PC-9 (cell line): ENCODE measurements around the gene CTNNA1.

ENCODE experiments used
- CTCF ChIP-seq: fragments of 200-600 bp; sonication (generic); conservative IDR thresholded peaks from 2 replicates; pipeline ENCODE4 v1.6.1; 2017; ENCODE audit warnings: mixed run types, antibody characterized with exemption, mild to moderate bottlenecking, moderate library complexity
- EZH2 ChIP-seq: fragments of 200-600 bp; sonication (generic); IDR thresholded peaks from 2 replicates; pipeline ENCODE4 v1.8.0; 2017; ENCODE audit warnings: antibody characterized with exemption, low read depth

GRCh38 chr5:138895918-138896317 lies 142.7 kb downstream of the CTNNA1 start:
- TF ChIP-seq CTCF: no peak
- TF ChIP-seq EZH2: no peak
